HG02852 (cell line): ENCODE data around the gene CWC22.
"Not testable (repeated sequence)": the region's sequence is repeated elsewhere in the genome, so short reads cannot be mapped to it uniquely, and the experiment has no call there.

Experiments used
- ATAC-seq: cut with Tn5 transposase; IDR thresholded peaks from one replicate; pipeline ENCODE4 v1.9.1; 2021; ENCODE audit warnings: mild to moderate bottlenecking, moderate library complexity; ENCODE audit not compliant: unreplicated experiment

CWC22 gene

DNA sequence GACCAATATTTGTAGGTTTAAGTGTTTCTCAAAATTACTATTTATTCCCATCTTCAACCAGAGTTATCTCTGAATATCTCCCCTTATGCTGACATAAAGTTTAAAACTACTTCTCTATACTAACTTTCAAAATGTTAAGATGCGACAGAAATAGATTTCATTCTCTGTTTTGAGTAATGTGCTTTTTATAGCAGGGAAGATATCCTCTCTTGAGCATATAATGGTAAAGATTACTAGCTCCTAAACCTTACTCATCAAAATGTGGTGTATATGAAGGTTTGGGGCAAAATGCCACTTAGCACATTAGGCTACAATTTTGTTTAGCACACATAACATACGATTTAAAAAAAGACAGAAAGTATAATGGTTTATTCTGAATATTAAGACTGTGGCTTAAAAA lies 54.4 kb downstream of the CWC22 start:
- peak; percentile 70 for ATAC-seq

DNA sequence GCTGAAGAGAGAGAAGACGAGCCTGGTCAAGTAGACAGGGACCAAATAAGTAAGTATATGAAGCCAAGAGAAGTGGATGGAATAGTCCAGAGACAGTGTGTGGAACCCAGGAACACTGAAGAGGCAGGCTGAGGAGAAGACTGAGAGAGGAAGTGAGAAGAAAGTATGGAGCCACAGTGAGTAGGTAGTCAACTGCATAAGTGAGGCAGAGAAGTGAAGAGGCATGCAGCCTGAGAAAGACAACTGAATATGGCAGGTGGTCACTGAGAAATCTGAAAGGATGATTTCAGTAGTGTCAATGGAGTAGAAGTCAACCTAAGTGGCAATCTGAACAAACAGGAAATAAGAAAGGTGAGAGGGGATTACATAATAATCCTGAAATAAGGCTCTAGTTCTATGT lies 55.4 kb downstream of the CWC22 start:
- ATAC-seq: peak; percentile 78

DNA sequence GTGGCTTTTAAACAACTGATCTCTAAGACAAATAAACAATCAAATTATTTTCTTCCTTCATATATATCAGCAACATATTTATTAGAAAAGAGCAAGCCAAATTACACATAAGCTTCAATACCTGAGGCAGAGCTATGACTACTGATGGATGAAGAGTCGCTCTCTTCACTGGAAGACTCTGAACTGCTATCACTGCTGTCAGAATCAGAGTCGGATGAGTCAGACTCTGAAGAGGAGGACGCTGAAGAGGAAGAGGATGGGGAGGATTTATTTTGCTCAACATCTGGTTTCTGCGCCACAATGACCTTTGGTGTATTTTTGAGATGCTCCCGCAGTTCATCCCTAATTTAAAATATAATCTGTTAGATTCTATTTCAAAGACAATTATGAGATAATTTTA lies 56.7 kb downstream of the CWC22 start:
- no peak for ATAC-seq

DNA sequence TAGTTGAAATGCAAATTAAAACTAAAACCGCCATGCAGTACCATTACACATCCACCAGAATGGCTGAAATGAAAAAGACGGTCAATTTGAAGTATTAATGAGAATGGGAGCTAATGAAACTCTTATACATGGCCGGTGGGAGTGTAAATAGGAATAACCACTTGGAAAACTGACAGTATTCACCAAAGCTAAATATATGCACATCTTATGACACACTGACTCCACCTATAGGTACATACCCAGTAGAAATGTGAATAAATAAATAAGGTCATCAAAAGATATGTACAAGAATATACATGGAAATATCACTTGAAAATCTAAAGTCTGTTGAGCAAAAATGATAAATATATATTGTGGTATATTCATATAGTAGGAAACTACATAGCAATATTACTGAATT lies 57.7 kb downstream of the CWC22 start:
- no peak for ATAC-seq

GRCh38 chr2:179948058-179948457 lies 59.0 kb downstream of the CWC22 start:
- ATAC-seq: no peak

GRCh38 chr2:179946810-179947615 lies 60.1 kb downstream of the CWC22 start:
- no peak for ATAC-seq

GRCh38 chr2:179946346-179946745 lies 60.8 kb downstream of the CWC22 start:
- ATAC-seq: no peak

DNA sequence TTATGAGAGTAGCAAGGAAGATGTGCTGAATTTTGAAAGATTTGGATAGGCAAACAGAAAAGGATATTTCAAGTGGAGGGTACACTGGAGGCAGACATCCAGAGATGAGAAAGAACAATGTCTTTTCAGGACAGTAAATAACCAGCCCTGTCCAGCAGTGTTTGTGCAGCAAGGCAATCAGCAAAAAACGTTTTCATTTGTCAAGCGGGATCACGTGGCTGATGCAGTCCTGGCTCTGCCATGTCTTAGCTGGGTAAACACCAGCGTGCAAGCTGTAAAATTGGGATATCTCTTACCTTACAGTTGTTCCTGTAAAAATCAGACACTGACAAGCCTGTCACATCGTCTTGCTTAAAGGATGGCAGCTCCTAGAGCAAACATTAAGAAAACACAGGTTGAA lies 67.8 kb downstream of the CWC22 start:
- no peak for ATAC-seq

GRCh38 chr2:179938026-179938425 lies 69.1 kb downstream of the CWC22 start:
- ATAC-seq: no peak

DNA sequence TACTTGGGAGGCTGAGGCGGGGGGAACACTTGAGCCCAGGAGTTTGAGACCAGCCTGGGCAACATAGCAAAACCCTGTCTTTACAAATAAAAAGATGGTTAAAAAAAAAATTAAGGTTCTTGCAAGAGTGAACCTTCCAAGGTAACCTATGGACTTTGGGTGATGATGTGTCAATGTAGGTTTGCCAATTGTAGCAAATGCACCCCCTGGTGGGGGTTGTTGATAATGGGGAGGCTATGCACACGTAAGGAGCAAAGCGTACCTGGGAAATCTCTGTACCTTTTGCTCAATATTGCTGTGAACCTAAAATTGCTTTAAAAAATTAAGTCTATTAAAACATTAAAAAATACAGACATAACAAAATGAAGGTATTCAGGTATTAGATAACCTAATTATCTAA lies 70.4 kb downstream of the CWC22 start:
- ATAC-seq: no peak

- ATAC-seq: no peak
Measured at GRCh38 chr2:179936141-179936540, 71.0 kb downstream of the CWC22 start.

GRCh38 chr2:179932786-179933185 lies 74.3 kb downstream of the CWC22 start:
- no peak for ATAC-seq

DNA sequence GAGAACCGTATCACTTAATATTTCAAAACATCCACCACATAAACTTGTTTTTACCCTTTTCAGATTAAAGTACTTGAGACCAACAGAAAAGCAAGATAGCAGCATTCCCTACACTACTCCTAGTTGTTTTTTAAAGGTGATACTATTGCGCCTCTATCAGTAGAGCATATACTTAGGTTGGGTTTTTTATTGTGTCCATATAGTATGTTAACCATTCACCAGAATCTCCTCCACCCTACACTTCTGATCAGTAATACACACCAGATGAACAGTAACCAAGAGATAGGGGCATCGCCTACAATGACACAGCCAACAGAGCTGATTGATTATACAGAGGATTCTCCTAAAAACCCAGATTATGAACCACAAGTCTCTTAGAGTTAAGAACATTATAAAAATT lies 75.6 kb downstream of the CWC22 start:
- no peak for ATAC-seq

- ATAC-seq: not testable (repeated sequence)
Measured at GRCh38 chr2:179929997-179930396, 77.1 kb downstream of the CWC22 start.

DNA sequence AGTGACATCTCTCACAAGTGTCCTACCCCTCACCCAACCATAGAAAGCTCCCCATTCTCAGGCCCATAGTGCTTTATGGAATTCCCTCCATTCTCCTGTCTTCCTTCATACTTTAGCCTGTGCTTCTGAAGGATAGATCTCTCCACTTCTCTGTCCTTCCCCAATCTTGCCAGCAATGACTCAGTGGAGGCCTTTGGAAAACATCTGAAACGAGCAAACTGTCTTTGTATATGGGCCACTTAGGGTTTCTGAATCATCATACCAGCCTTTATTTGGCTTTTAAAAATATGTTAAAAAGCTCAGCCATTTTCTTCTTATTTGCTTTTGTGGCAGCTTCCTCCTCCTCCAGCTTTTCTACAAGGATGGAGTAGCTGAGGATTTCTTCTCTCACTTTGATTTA lies 80.1 kb downstream of the CWC22 start:
- ATAC-seq: no peak

GRCh38 chr2:179925713-179926112 lies 81.4 kb downstream of the CWC22 start:
- no peak for ATAC-seq

GRCh38 chr2:179917272-179917671 lies 89.8 kb downstream of the CWC22 start:
- no peak for ATAC-seq

- ATAC-seq: no peak
Measured at GRCh38 chr2:179915395-179915992, 91.6 kb downstream of the CWC22 start.

- ATAC-seq: no peak
Measured at GRCh38 chr2:179913809-179914208, 93.3 kb downstream of the CWC22 start.

DNA sequence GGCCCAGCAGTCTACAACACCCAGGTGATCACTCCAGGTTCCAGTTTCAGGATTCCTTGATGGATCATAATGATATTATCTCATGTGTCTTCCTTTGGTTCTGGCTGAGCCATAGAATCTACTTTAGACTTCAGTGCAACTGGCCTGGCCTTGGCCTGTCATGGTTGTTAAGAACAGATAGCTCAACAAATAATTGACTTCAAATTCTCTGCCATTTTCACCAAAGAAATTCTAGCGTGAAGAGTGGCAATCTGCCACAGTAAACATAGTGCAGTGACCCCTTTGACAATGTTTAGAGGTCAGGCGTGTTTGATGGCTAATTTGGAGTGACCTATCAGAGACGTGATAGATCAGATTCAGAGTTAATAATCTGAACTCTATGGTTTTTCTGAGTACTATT lies 95.5 kb downstream of the CWC22 start:
- no peak for ATAC-seq

GRCh38 chr2:179910735-179911113 lies 96.4 kb downstream of the CWC22 start:
- ATAC-seq: no peak

GRCh38 chr2:179909845-179910734 lies 97.0 kb downstream of the CWC22 start:
- ATAC-seq: no peak
